ENCODE results near the gene RTN4. TPM values are rescaled to one million over a fixed set of nuclear protein-coding genes. Genes with fewer than 3 reads are reported as not detected.
"Not testable (repeated sequence)": the region's sequence is repeated elsewhere in the genome, so short reads cannot be mapped to it uniquely, and the experiment has no call there.

The RTN4 gene
- total RNA-seq, 2 donors from 2014 or later: 112 to 215 TPM

GRCh38 chr2:55054106-55054875 lies 4.0 kb upstream of the RTN4 start:
- Histone ChIP-seq H3K9me3 (no peaks in the 10 kb centered on the region), H3K27me3 (no peaks in the 10 kb centered on the region), H3K36me3 (replicated peaks in 1 of 2; ENCODE audit: insufficient read depth in 1 of 2, low read depth in 2 of 2) (no peaks in the 10 kb centered on the region), H3K27ac (no peak overlapping the region), H3K4me1 (peaks cover 10% of the 10 kb centered on the region), H3K4me3 (no peak overlapping the region)
- intact Hi-C loops (cut with DNase I): no loop called here
- TF ChIP-seq CTCF (IDR thresholded peaks at IDR 0.05) (no peak), POLR2A (IDR thresholded peaks at IDR 0.05) (no peak)
- DNase-seq (no peak), ATAC-seq (no peak)
- 83 to 89% methylated on average over 7 of the region's 7 CpGs for WGBS, 2 donors

GRCh38 chr2:55053225-55053624 lies 3.0 kb upstream of the RTN4 start:
- H3K36me3 ChIP-seq (replicated peaks in 1 of 2; ENCODE audit: insufficient read depth in 1 of 2, low read depth in 2 of 2); H3K4me1 ChIP-seq; intact Hi-C loops (cut with DNase I); H3K4me3 ChIP-seq; DNase-seq; H3K27me3 ChIP-seq; ATAC-seq; H3K9me3 ChIP-seq: not testable (repeated sequence)
- whole genome bisulfite sequencing, 2 donors: 83 to 97% methylated on average over 4 of the region's 4 CpGs
- H3K27ac ChIP-seq: peak overlapping the region in 1 of 4 donors; percentile 95

- Histone ChIP-seq H3K27ac (peak overlapping the region in 3 of 4 donors; percentile 95 to 97 (median 96)), H3K4me1 (peaks cover 17% of the 10 kb centered on the region), H3K9me3 (no peaks in the 10 kb centered on the region), H3K27me3 (no peaks in the 10 kb centered on the region), H3K4me3 (no peak overlapping the region), H3K36me3 (replicated peaks in 1 of 2; ENCODE audit: insufficient read depth in 1 of 2, low read depth in 2 of 2) (no peaks in the 10 kb centered on the region)
- WGBS, 2 donors: 35 to 38% methylated on average over 7 of the region's 7 CpGs
- intact Hi-C loops (cut with DNase I): no loop called here
- TF ChIP-seq CTCF (IDR thresholded peaks at IDR 0.05) (no peak), POLR2A (IDR thresholded peaks at IDR 0.05) (no peak)
- DNase-seq: no peak
- ATAC-seq: no peak
These were observed 2.1 kb upstream of the RTN4 start for GRCh38 chr2:55052129-55053061.

- H3K27ac ChIP-seq: peak overlapping the region; percentile 82 to 97 (median 96)
- H3K36me3 ChIP-seq (replicated peaks in 1 of 2; ENCODE audit: insufficient read depth in 1 of 2, low read depth in 2 of 2): no peaks in the 10 kb centered on the region
- DNase-seq (peak; percentile 46 to 75 (median 60)), ATAC-seq (peak; percentile 14)
- peaks cover 29% of the 10 kb centered on the region for H3K4me1 ChIP-seq
- H3K9me3 ChIP-seq: no peaks in the 10 kb centered on the region
- WGBS, 2 donors: 10 to 14% methylated on average over 9 of the region's 9 CpGs
- peak overlapping the region; percentile 26 to 29 for H3K4me3 ChIP-seq
- TF ChIP-seq CTCF (IDR thresholded peaks at IDR 0.05) (no peak), POLR2A (IDR thresholded peaks at IDR 0.05) (no peak)
- intact Hi-C loops (cut with DNase I): no loop called here
- H3K27me3 ChIP-seq: no peaks in the 10 kb centered on the region
These were observed 995 bp upstream of the RTN4 start for GRCh38 chr2:55051026-55051866.

Data from body of pancreas (tissue), 4 donors.